Spleen (tissue), 11 donors: ENCODE results near the gene CLDN18. TPM values are rescaled to one million over a fixed set of nuclear protein-coding genes. Genes with fewer than 3 reads are reported as not detected.

ENCODE experiments used
- DNase-seq: peaks from one replicate; pipeline ENCODE4 v3.0.0-alpha.2; 2020
- H3K27ac ChIP-seq, 8 donors: fragments of 200-600 bp; sonication (generic) in 7 of 8; 1 replicate in 4 of 8; 2 replicates in 4 of 8; pipeline versions ENCODE4 v1.5.0 to v1.8.0; 2016 to 2021; ENCODE audit warnings: inconsistent platforms in 4 of 8, mild to moderate bottlenecking in 4 of 8, moderate library complexity in 1 of 8
- H3K27me3 ChIP-seq, 7 donors: fragments of 200-600 bp; sonication (generic) in 6 of 7; replicated peaks in 1 of 7; 1 replicate in 4 of 7; 2 replicates in 3 of 7; pipeline versions ENCODE4 v1.5.0 to v1.8.0; 2016 to 2021; ENCODE audit warnings: inconsistent platforms in 3 of 7, mild to moderate bottlenecking in 1 of 7
- H3K36me3 ChIP-seq, 6 donors: fragments of 200-600 bp; sonication (generic) in 5 of 6; 1 replicate in 4 of 6; 2 replicates in 2 of 6; pipeline versions ENCODE4 v1.5.0 to v1.8.0; 2016 to 2021; ENCODE audit warnings: inconsistent platforms in 2 of 6
- H3K4me1 ChIP-seq, 6 donors: fragments of 200-600 bp; sonication (generic) in 5 of 6; 1 replicate in 3 of 6; 2 replicates in 3 of 6; pipeline versions ENCODE4 v1.5.0 to v1.8.0; 2016 to 2021; ENCODE audit warnings: inconsistent platforms in 3 of 6
- H3K4me3 ChIP-seq, 8 donors: fragments of 200-600 bp; sonication (generic) in 7 of 8; 1 replicate in 4 of 8; 2 replicates in 4 of 8; pipeline versions ENCODE4 v1.5.0 to v1.8.0; 2016 to 2021; ENCODE audit warnings: inconsistent platforms in 4 of 8, mild to moderate bottlenecking in 4 of 8, moderate library complexity in 2 of 8
- H3K9me3 ChIP-seq, 8 donors: fragments of 200-600 bp; sonication (generic) in 7 of 8; 1 replicate in 4 of 8; 2 replicates in 4 of 8; pipeline versions ENCODE4 v1.5.0 to v1.8.0; 2016 to 2021; ENCODE audit warnings: inconsistent platforms in 4 of 8
- POLR2A ChIP-seq, 3 donors: fragments of 450-650 bp; IDR thresholded peaks; one replicate each; pipeline ENCODE4 v1.5.1; 2017; ENCODE audit warnings: antibody characterized with exemption in 3 of 3, mild to moderate bottlenecking in 1 of 3
- POLR2AphosphoS5 ChIP-seq, 3 donors: sonication (generic); formaldehyde crosslinking; IDR thresholded peaks; one replicate each; pipeline ENCODE4 v1.5.1; 2017; ENCODE audit warnings: antibody characterized with exemption in 3 of 3
- WGBS, 5 donors: extraction: QIAGEN DNeasy Blood & Tissue Kit in 3 of 5; methylation state at CpG; one replicate each; pipeline versions ENCODE4 v1.1.5 to v1.1.7; 2013 to 2018; 5-methylcytosine and 5-hydroxymethylcytosine counted together
- intact Hi-C: fragments of 100-400 bp; cut with DNase I; formaldehyde crosslinking; loops from one replicate; pipeline ENCODE4 v1.15.0; 2023; ENCODE audit warnings: low total_unique reads
- polyA plus RNA-seq, 3 donors: library from polyadenylated mRNA; stranded (reverse); fragments of 200-250 nt; gene quantifications; one replicate each; pipeline ENCODE4 v1.2.1, GENCODE V29; 2013
- total RNA-seq, 7 donors: library from RNA; depleted of rRNA in 3 of 7; stranded (reverse); fragments of >200 nt in 3 of 7; fragmentation: NEBNext Ultra II Directional in 4 of 7; extraction: Animal tissue kit (Norgen Biotek cat#: 25700) in 4 of 7; gene quantifications; one replicate each; pipeline versions ENCODE4 v1.1.0 to v1.2.1, GENCODE V29; 2016 to 2021
- TF ChIP-seq, protein P1 (sequence below), 11 experiments: fragments of 200-600 bp in 7 of 11; fragments of 450-650 bp in 4 of 11; sonication (generic) in 4 of 11; IDR thresholded peaks in 8 of 11; conservative IDR thresholded peaks in 3 of 11; 1 replicate in 7 of 11; 2 replicates in 4 of 11; pipeline versions ENCODE4 v1.4.0 to v1.8.0; 2016 to 2021; ENCODE audit warnings: antibody characterized with exemption in 11 of 11, inconsistent platforms in 4 of 11, mild to moderate bottlenecking in 1 of 11
- donor health status: healthy with polysubstance abuse.
- donor health status: DM: no; HTN: no; CAD: no; lungs with moderate emphysema.
- donor health status: DM: no; HTN: no; CAD: no.
- donor health status: Bipolar disorder and iron deficiency.
- donor health status: healthy.
- donor health status: DM: no; HTN: no; CAD: no.
- donor health status: DM: yes; HTN: yes; CAD: no.

Gene CLDN18
- total and polyA plus RNA-seq, 10 donors, result not detected

DNA sequence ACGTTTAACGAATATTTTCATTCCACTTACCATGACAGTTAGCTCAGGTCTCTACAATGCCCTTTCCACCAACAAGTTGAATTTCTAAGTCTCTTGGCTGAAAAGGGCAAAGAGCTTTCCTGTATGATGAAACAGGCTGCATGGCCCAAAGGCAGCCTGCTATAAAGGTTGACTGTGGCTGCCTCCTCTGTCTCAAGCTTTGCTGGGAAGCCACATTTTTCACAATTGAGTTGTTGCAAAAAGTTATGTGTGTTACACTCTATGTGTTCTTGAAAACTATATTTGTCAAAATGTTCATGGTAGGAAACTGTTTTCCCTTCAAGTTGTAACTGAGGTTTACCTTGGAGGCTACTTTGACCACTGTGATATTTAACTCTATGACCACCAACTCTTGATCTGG, 56.0 kb downstream of the CLDN18 start:
- intact Hi-C loops, result no loop called here
- H3K9me3 ChIP-seq, result no peaks in the 10 kb centered on the region
- WGBS, 5 donors, result 77 to 96% (median 82%) methylated on average over 2 of the region's 2 CpGs
- H3K27me3 ChIP-seq, result peaks cover 0 to 14% (median 0%) of the 10 kb centered on the region in 7 donors
- no peak overlapping the region for H3K27ac ChIP-seq
- H3K36me3 ChIP-seq, result peaks cover 0 to 70% (median 5%) of the 10 kb centered on the region in 6 donors
- DNase-seq, result no peak
- peaks cover 0 to 8% (median 0%) of the 10 kb centered on the region in 6 donors for H3K4me1 ChIP-seq
- H3K4me3 ChIP-seq, result no peak overlapping the region
- TF ChIP-seq, protein P1, sequence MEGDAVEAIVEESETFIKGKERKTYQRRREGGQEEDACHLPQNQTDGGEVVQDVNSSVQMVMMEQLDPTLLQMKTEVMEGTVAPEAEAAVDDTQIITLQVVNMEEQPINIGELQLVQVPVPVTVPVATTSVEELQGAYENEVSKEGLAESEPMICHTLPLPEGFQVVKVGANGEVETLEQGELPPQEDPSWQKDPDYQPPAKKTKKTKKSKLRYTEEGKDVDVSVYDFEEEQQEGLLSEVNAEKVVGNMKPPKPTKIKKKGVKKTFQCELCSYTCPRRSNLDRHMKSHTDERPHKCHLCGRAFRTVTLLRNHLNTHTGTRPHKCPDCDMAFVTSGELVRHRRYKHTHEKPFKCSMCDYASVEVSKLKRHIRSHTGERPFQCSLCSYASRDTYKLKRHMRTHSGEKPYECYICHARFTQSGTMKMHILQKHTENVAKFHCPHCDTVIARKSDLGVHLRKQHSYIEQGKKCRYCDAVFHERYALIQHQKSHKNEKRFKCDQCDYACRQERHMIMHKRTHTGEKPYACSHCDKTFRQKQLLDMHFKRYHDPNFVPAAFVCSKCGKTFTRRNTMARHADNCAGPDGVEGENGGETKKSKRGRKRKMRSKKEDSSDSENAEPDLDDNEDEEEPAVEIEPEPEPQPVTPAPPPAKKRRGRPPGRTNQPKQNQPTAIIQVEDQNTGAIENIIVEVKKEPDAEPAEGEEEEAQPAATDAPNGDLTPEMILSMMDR (IDR thresholded peaks at IDR 0.05 in 8 of 11, conservative IDR thresholded peaks at IDR 0.05 in 3 of 11), result no peak
- no peak for TF ChIP-seq POLR2AphosphoS5 (IDR thresholded peaks at IDR 0.05)
- no peak for TF ChIP-seq POLR2A (IDR thresholded peaks at IDR 0.05)

DNA sequence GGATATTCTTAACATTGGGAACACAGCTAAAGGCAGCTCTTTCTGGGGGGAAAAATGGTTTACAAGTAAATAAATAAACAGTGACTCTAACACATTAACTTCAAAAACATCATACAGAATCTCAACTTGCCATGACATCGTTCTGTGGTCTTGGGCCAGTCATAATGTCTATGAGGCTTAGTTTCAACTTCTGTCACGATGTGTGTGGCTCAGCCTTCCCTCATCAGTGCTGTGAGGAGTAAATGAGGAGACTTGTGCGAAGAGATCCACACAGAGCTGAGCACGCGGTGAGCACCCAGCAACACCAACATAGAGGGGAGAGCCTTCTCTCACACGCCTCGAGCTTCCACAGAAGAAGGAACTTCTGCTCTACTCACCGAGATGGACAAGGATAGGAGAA, 56.4 kb downstream of the CLDN18 start:
- peaks cover 0 to 8% (median 0%) of the 10 kb centered on the region in 6 donors for H3K4me1 ChIP-seq
- no peak overlapping the region for H3K27ac ChIP-seq
- H3K4me3 ChIP-seq, result no peak overlapping the region
- no peak for DNase-seq
- no peaks in the 10 kb centered on the region for H3K9me3 ChIP-seq
- H3K27me3 ChIP-seq, result peaks cover 0 to 14% (median 0%) of the 10 kb centered on the region in 7 donors
- WGBS, 5 donors, result 67 to 88% (median 74%) methylated on average over 8 of the region's 8 CpGs
- TF ChIP-seq POLR2A (IDR thresholded peaks at IDR 0.05), result no peak
- no peak for TF ChIP-seq POLR2AphosphoS5 (IDR thresholded peaks at IDR 0.05)
- TF ChIP-seq, protein P1 (IDR thresholded peaks at IDR 0.05 in 8 of 11, conservative IDR thresholded peaks at IDR 0.05 in 3 of 11), result no peak
- peaks cover 0 to 74% (median 5%) of the 10 kb centered on the region in 6 donors for H3K36me3 ChIP-seq
- intact Hi-C loops, result no loop called here

DNA sequence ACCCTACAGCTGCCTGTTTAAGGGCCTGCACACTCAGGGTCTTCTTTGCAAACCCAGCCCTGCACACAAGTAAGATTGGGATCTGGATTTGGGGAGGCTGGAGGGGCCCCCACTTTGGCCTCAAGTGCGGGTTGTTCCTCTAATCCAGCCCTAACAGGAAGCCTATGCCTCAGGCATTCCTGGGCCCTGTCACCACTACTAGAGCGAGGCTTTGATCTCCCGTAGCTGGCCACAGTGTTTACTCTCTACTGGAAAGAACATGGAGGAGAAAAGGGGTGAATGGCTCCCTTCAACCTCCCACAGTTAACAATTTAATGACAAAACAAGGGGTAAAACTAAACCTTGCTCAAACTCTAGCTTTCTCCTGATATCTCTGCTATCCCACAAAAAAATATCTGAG, 57.0 kb downstream of the CLDN18 start:
- Histone ChIP-seq H3K27me3 (peaks cover 0 to 14% (median 0%) of the 10 kb centered on the region in 7 donors), H3K27ac (no peak overlapping the region), H3K4me1 (peaks cover 0 to 8% (median 0%) of the 10 kb centered on the region in 6 donors), H3K36me3 (peaks cover 0 to 74% (median 5%) of the 10 kb centered on the region in 6 donors), H3K4me3 (no peak overlapping the region), H3K9me3 (no peaks in the 10 kb centered on the region)
- DNase-seq, result no peak
- TF ChIP-seq POLR2A (IDR thresholded peaks at IDR 0.05) (no peak), POLR2AphosphoS5 (IDR thresholded peaks at IDR 0.05) (no peak)
- TF ChIP-seq, protein P1 (IDR thresholded peaks at IDR 0.05 in 8 of 11, conservative IDR thresholded peaks at IDR 0.05 in 3 of 11), result no peak
- WGBS, 5 donors, result 53 to 98% (median 84%) methylated on average over 3 of the region's 3 CpGs
- intact Hi-C loops, result no loop called here

DNA sequence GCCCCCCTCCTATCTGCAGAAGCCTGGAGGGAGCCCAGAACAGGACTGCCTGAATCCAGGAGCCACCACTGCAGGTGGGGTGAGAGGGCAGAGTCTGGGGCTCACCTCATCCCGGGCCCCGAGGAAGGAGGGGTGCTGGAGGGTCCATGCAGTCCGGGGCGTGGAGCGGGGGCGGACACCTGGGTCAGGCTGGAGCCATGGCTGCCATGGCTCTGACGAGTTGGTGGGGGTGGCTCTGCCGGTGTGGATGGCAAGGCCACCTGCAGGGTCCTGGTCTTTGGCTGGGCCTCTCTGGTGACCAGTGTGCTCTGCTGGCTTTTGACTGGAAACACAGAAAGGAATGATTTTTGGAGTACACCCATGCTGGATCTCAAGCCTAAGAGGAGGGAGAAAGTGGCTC, 58.1 kb downstream of the CLDN18 start:
- intact Hi-C loops, result no loop called here
- 79 to 89% (median 82%) methylated on average over 7 to 8 of the region's 8 CpGs for WGBS, 5 donors
- no peak for DNase-seq
- TF ChIP-seq POLR2AphosphoS5 (IDR thresholded peaks at IDR 0.05) (no peak), POLR2A (IDR thresholded peaks at IDR 0.05) (no peak)
- TF ChIP-seq, protein P1 (IDR thresholded peaks at IDR 0.05 in 8 of 11, conservative IDR thresholded peaks at IDR 0.05 in 3 of 11), result no peak
- Histone ChIP-seq H3K27ac (no peak overlapping the region), H3K9me3 (no peaks in the 10 kb centered on the region), H3K4me3 (no peak overlapping the region), H3K36me3 (peaks cover 0 to 74% (median 4%) of the 10 kb centered on the region in 6 donors), H3K4me1 (peaks cover 0 to 8% (median 0%) of the 10 kb centered on the region in 6 donors), H3K27me3 (peaks cover 0 to 18% (median 0%) of the 10 kb centered on the region in 7 donors)
